MCF 10A (cell line): Measurements from ENCODE around the gene TPRG1. TPM values are rescaled to one million over a fixed set of nuclear protein-coding genes. Genes with fewer than 3 reads are reported as not detected.

ENCODE experiments used
- BruUV-seq: library from RNA; stranded (reverse); fragments of 400-500 nt; replicated peaks from 2 replicates; lab custom pipeline; 2021; lab: Mats Ljungman, UMichigan
- CTCF ChIA-PET: fragments of 300-600 bp; sonication (Branson Sonifier 250); formaldehyde crosslinking; extraction: SDS; loops from one replicate; lab custom pipeline; 2021; ENCODE audit warnings: antibody characterized with exemption, inconsistent platforms; lab: Yijun Ruan, JAX
- POLR2A ChIA-PET: fragments of 300-600, 350-650 bp; sonication (Branson Sonifier 250); formaldehyde crosslinking; extraction: SDS; loops from one replicate; lab custom pipeline; 2020; ENCODE audit warnings: antibody characterized with exemption, inconsistent platforms; lab: Yijun Ruan, JAX
- DNase-seq: peaks from one replicate; pipeline ENCODE4 v3.0.0-alpha.2; 2018; ENCODE audit not compliant: unreplicated experiment
- H3K27ac Mint-ChIP-seq: one replicate; pipeline ENCODE4 v1.8.0; 2022; ENCODE audit warnings: mild to moderate bottlenecking, low read depth, mixed read lengths; ENCODE audit not compliant: unreplicated experiment
- H3K27me3 Mint-ChIP-seq: one replicate; pipeline ENCODE4 v1.8.0; 2022; ENCODE audit warnings: mixed read lengths; ENCODE audit not compliant: insufficient read depth, unreplicated experiment
- H3K36me3 Mint-ChIP-seq: one replicate; pipeline ENCODE4 v1.8.0; 2022; ENCODE audit warnings: mild to moderate bottlenecking, moderate library complexity, mixed read lengths; ENCODE audit not compliant: insufficient read depth, unreplicated experiment
- H3K4me1 Mint-ChIP-seq: one replicate; pipeline ENCODE4 v1.8.0; 2022; ENCODE audit warnings: mixed read lengths; ENCODE audit not compliant: insufficient read depth, unreplicated experiment
- H3K4me3 Mint-ChIP-seq: one replicate; pipeline ENCODE4 v1.8.0; 2022; ENCODE audit warnings: mild to moderate bottlenecking, moderate library complexity, mixed read lengths; ENCODE audit not compliant: unreplicated experiment
- H3K9me3 Mint-ChIP-seq: one replicate; pipeline ENCODE4 v1.8.0; 2022; ENCODE audit warnings: mixed read lengths; ENCODE audit not compliant: unreplicated experiment
- intact Hi-C: fragments of 100-400 bp; cut with micrococcal nuclease; formaldehyde crosslinking; loops from 2 replicates; pipeline ENCODE4 v1.14.1; 2022
- total RNA-seq: library from RNA; stranded (reverse); gene quantifications from 2 replicates; pipeline ENCODE4 v1.2.3, GENCODE V29; 2022
- TF ChIP-seq, protein P1 (sequence below): fragments of 200-600 bp; IDR thresholded peaks from one replicate; pipeline ENCODE4 v1.8.0; 2022; ENCODE audit warnings: antibody characterized with exemption, mild to moderate bottlenecking; ENCODE audit not compliant: unreplicated experiment

The TPRG1 gene
- total RNA-seq, 1 experiment from 2014 or later = 2.0 TPM

DNA sequence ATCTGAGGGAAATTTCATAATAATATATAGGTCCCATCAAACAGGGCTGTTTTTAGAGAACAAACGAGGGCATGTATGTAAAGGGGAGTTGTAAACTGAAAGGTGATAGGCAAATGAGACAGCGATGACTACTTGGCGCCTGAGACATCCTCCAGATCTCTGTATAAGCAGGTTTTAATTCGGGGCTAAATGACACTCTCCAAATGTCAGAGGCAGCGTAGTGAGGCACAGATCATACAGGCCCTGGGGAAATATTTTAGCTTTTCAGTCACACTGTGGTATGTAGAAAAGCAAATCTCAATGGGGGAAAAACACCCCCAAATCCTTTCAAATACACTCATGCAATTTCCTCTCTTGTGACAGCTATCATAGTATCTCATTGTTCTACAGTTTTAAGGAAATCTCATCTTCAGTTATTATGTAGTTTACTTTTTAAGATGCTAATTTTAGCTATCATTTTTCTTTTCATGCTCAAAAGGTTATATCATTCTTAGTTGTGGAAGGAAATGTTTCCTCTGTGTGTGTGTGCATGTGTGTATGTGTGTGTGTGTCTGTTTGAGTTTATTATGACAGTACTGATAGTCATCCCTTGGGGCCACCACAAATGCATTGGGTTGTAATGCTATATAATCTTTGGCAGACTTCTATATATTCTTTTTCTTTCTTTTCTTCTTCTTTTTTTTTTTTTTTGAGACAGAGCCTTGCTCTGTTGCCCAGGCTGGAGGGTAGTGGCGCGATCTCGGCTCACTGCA, 1.1 kb downstream of the TPRG1 start:
- Mint-ChIP-seq H3K36me3 (no peaks in the 10 kb centered on the region), H3K27me3 (no peaks in the 10 kb centered on the region), H3K27ac (no peak overlapping the region), H3K9me3 (no peaks in the 10 kb centered on the region), H3K4me1 (no peaks in the 10 kb centered on the region), H3K4me3 (no peak overlapping the region)
- ChIA-PET CTCF (interaction anchor here (0.7 kb wide), 1 partner anchor 1093 kb away, joined by 3 read pairs; no protein-coding TSS in a partner anchor), POLR2A (no interaction called here)
- TF ChIP-seq, protein P1, sequence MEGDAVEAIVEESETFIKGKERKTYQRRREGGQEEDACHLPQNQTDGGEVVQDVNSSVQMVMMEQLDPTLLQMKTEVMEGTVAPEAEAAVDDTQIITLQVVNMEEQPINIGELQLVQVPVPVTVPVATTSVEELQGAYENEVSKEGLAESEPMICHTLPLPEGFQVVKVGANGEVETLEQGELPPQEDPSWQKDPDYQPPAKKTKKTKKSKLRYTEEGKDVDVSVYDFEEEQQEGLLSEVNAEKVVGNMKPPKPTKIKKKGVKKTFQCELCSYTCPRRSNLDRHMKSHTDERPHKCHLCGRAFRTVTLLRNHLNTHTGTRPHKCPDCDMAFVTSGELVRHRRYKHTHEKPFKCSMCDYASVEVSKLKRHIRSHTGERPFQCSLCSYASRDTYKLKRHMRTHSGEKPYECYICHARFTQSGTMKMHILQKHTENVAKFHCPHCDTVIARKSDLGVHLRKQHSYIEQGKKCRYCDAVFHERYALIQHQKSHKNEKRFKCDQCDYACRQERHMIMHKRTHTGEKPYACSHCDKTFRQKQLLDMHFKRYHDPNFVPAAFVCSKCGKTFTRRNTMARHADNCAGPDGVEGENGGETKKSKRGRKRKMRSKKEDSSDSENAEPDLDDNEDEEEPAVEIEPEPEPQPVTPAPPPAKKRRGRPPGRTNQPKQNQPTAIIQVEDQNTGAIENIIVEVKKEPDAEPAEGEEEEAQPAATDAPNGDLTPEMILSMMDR = no peak
- intact Hi-C loops = no loop called here
- BruUV-seq = no TSS peak
- no peak for DNase-seq

GRCh38 chr3:189184566-189184965, 12.8 kb downstream of the TPRG1 start:
- Mint-ChIP-seq H3K27me3 (no peaks in the 10 kb centered on the region), H3K4me3 (no peak overlapping the region), H3K4me1 (no peaks in the 10 kb centered on the region), H3K36me3 (no peaks in the 10 kb centered on the region), H3K9me3 (peaks cover 14% of the 10 kb centered on the region), H3K27ac (no peak overlapping the region)
- CTCF ChIA-PET = no interaction called here
- TF ChIP-seq, protein P1 = no peak
- POLR2A ChIA-PET = no interaction called here
- DNase-seq = no peak
- no TSS peak for BruUV-seq
- intact Hi-C loops = no loop called here

GRCh38 chr3:189186101-189186500, 14.3 kb downstream of the TPRG1 start:
- DNase-seq = no peak
- H3K4me1 Mint-ChIP-seq = no peaks in the 10 kb centered on the region
- TF ChIP-seq, protein P1 = no peak

GRCh38 chr3:189188466-189188865, 16.7 kb downstream of the TPRG1 start:
- H3K4me1 Mint-ChIP-seq = no peaks in the 10 kb centered on the region
- DNase-seq = no peak

More at GRCh38 chr3:189186101-189186500, 14.3 kb downstream of the TPRG1 start:
- no TSS peak for BruUV-seq
- H3K36me3 Mint-ChIP-seq = no peaks in the 10 kb centered on the region
- ChIA-PET CTCF (interaction anchor here (0.6 to 1.2 kb wide), 3 partner anchors 48 to 715 kb away, joined by 3 to 4 read pairs (median 3); no protein-coding TSS in a partner anchor), POLR2A (interaction anchor here (2.0 kb wide), 1 partner anchor 12 kb away, joined by 6 read pairs; no protein-coding TSS in a partner anchor)
- no peak overlapping the region for H3K4me3 Mint-ChIP-seq
- H3K27ac Mint-ChIP-seq = no peak overlapping the region
- intact Hi-C loops = no loop called here
- H3K27me3 Mint-ChIP-seq = no peaks in the 10 kb centered on the region
- peaks cover 8% of the 10 kb centered on the region for H3K9me3 Mint-ChIP-seq

More at GRCh38 chr3:189188466-189188865, 16.7 kb downstream of the TPRG1 start:
- no peaks in the 10 kb centered on the region for H3K27me3 Mint-ChIP-seq
- peaks cover 4% of the 10 kb centered on the region for H3K9me3 Mint-ChIP-seq
- no TSS peak for BruUV-seq
- ChIA-PET POLR2A (no interaction called here), CTCF (no interaction called here)
- intact Hi-C loops = no loop called here
- H3K4me3 Mint-ChIP-seq = no peak overlapping the region
- H3K27ac Mint-ChIP-seq = no peak overlapping the region
- H3K36me3 Mint-ChIP-seq = no peaks in the 10 kb centered on the region
- TF ChIP-seq, protein P1 = no peak
